ENCODE measurements around the gene IL20.
A peak's percentile ranks its signal among the peaks of the same experiment; 100 is the strongest.

The IL20 gene

DNA sequence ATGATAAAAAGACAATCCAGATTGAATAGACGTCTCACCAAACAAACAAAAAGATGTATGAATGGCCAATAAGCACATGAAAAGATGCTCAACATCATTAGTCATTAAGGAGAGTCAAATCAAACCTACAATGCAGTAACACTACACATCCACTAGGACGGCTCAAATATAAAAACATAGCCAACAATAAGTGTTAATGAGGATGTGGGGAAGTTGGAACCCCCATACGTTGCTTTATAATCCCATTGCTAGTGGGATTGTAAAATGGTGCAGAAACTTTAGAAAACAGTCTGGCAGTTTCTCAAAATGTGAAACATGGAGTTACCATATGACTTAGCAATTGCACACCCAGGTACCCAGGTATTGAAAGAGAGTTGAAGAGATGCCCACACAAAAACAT lies 17.1 kb downstream of the IL20 start:
- no peak for DNase-seq

DNA sequence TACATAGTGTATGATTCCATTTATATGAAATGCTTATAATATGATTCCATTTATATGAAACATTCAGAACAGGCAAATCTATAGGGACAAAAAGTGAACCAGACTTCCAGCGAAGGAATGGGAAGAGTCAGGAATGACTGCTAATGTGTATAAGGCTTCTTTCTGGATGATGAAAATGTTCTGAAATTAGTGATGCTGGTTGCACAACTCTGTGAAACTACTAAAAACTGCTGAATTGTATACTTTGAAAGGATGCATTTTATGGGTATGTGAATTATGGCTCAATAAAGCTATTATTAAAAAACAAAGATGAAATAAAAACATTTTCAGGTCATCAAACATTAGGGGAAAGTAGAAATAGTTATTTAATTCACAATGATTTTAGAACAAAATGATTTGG lies 17.7 kb downstream of the IL20 start:
- DNase-seq: no peak

DNA sequence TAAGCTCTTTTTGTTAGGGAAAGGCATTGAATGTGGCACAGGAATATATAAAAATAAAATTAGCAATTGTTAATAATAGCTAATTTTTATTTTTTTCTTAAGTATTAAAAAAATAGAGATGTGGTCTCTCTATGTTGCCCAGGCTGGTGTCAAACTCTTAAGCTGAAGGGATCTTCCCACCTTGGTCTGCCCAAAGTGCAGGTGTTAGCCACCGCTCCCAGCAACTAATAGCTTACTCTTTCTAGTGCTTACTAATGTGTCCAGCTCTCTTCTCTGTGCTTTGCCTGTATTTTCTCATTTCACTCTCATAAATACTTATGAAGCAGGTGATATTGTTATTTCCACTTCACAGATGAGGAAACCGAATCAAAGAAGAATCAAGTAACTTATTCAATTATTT lies 18.5 kb downstream of the IL20 start:
- DNase-seq: no peak

DNA sequence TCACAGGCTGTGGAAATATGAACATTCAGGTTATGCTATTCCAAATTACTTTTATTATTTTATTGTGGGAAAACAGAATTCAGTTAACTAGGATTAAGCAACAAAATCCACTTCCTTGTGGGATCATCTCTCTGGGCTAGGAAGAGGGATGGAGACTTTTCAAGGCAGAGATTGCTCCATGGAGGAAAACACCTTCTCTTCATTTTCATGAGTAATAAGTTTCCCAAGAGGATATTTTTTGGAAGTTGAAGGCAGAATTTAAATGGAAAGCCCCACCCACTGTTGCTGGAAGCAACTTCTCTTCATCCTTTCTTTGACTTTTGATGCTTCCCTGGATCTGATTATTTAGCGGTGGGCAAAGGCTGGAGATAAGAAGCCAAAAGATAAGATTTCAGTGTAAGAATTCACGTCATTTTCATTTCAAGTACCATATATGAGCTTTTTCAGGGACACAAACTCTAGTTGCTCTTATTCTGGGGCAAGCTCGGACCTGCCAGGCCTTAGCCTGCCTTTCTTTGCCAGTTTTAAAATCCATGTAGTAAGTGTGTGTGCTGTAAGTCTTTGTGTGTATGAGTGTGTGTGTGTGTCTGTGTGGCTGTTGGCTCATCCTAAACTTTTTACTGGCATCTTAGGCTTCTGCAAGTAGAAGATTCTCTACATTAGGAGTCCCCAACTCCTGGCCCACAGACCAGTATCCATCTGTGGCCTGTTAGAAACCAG lies 20.1 kb downstream of the IL20 start:
- DNase-seq: no peak

DNA sequence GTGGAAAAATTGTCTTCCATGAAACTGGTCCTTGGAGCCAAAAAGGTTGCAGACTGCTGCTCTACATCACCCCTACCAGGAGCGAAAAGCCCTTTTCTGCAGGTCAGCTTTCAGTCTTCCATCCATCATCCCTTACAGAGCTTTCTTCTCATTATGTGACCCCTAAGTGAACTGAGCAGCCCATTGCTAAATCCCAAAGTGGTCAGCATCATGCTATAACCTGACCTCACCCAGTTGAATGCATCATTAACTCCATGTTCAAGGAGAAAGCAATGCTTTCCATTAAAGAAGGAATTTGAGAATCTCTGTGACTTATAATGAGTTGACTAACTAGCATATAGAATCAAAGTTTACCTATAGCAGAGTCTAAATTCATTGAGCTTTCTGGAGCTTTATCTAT lies 21.4 kb downstream of the IL20 start:
- no peak for DNase-seq

DNA sequence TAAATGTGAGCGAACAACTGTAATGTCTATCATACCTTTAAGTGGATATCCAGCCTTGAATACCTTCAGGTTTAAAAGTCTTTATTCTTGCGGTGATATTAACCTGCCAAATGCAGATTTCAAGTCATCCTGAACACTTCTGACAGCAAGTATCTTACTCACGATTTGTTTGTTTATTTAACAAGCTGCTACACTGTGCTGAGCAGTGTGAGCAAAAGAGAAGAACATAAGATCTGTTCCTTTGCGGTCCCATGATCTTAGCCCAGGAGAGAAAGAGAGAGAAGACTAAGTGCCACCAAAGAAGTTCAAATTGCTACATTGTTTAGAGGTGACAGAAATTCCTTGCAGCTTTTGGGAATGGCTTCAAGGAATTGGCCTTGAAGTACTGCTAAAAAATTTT lies 22.3 kb downstream of the IL20 start:
- no peak for DNase-seq

DNA sequence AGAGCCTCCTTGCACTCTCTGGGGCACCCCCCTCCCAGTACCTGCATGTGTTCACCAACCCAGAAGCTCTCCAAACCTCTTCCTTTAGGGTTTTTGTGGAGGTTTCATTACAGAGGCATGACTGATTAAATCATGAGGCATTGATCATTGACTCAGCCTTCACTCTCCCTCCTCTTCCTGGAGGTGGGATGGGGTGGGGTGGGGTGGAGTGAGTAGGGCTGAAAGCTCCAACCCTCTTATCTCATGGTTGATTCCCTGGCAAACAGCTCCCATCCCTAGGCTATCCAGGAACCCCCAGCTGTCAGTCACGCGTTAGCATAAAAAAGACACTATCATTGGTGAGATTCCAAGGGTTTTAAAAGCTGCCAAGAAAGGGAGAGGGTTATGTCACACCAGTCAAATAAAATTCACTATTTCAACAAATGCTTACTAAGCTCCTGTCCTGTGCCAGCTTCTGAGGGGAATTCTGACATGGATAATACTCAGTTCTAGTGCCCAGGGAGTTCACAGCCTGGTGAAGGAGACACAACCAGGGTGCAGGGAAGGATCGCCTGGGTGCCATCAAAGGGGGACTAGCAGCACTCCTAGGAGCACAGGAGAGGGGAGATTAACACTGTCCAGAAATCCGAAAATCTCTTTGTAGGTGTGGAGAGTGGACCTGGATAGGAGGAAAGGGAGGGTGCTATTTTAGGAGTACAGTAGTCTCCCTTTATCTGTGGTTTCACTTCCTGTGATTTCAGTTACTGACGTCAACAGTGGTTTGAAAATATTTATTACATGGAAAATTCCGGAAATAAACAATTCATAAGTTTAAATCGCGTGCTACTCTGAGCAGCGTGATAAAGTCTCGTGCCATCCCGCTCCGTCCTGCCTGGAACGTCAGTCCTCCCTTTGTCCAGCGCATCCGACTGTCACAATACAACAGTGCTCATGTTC lies 25.0 kb downstream of the IL20 start:
- DNase-seq: no peak

DNA sequence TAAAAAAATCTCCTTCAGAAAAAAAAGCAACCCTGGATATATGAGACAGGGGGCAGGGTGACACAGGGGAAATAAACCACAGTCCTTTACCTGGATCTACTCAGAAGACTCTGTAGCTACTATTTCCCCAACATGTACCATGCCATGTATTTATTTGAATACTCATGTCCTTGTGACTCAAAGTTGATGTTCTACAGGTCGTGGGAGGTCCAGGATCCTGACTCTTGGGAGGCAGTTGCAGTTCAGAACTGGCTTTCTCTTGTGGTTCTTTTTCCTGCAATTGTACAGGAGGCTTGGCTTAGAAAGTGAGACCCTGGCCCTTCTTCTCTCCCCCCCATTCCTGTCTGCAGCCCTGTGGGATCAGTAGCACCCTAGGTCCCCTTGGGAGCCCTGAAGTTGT lies 26.0 kb downstream of the IL20 start:
- DNase-seq: no peak

DNA sequence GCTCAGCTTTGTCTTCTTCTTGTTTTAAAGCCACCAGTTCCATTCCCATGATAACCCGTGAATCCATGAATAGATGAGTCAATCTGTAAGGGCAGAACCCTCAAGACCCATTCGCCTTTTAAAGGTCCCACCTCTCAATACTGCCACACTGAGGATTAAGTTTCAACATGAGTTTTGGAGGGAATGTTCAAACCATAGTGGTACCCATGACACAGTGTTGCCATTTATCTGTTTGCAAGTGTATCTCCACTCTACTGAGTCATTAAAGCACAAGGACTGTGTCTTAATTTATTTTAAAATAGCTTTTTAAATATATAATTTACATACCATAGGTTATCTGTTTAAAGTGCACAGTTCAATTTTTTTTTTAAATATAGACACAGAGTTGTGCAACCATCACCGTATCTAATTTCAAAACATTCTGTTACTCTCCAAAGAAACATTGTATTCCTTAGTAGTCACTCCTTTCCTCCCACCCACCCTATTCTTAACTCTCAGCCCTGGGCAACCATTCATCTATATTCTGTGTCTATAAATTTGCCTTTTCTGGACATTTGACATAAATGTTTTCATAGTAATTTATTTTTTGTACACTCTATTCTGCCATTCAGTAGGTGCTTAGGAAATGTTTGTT lies 27.0 kb downstream of the IL20 start:
- DNase-seq: no peak

DNA sequence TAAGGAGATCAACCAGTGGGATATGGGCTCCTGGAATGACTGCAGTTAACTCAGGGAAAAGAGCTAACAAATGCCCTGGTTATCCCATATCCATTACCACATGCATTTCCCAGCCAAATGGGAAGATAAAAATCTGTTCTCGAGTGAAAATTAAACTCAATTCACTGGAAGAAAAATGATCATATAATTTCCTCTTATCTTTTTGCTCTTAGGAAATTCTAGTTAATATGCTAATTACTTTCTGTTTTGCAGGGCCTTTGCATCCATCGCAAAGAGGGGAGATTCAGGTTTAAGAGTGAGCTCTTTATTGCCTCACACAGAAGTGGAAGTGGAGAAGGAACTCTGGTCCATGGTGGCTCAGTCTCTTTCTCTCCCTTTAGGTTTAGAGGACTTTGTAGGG lies 28.0 kb downstream of the IL20 start:
- DNase-seq: no peak

DNA sequence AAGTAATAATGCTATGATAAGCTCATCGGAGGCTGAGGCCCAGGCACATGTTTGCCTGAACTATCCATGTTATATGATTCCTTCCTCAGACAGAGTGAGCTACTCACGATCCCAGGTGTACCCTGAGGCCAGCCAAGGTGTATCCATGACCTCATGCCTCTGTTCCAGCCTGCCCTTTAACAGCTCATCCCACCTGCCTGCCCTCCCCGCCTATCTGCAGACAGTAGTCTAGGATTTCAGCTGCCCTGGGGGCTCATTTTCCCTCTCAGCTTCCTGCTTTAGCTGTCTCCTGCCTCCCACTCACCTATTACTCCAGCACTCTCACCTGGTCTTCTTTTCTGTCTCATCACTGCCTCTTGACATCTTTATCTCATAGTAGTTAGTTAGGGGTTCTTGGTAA lies 29.9 kb downstream of the IL20 start:
- DNase-seq: no peak

DNA sequence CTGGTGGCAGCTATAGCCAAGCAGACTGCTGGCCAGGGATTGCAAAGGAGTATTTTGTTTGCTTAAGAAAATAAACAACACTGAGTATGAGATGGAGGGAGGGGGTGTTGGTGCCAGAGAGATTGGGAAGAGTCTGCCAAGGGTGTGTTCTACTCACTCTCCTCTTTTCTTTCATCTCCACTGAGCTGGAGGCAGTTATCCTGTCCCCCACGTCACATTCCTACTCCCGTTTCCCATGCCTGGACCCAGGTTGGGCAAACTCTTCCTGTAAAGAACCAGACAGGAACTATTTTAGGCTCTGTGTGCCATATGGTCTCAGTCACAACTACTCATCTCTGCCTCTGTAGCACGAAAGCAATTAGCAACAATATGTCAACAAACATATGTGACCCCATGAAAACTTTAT lies 30.4 kb downstream of the IL20 start:
- DNase-seq: peak in 1 of 2 experiments; percentile 42

DNA sequence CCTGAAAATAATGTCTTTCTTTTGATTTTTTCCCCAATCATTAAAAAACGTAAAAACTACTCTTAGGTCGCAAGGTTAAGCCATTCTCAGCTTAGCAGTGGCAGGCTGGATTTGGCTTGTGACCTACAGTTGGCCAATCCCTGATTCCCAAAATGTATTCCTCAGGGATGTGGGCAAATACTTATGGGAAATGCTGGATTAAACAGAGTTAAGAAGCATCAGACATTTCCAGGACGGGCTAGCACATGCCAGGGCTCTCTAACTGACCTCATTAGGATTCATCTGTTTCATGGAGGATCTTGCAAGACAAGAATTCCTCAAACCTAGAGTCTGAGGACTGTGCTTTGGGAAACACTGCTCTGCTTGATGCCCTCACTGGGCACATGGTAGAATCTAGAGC lies 30.8 kb downstream of the IL20 start:
- no peak for DNase-seq

DNA sequence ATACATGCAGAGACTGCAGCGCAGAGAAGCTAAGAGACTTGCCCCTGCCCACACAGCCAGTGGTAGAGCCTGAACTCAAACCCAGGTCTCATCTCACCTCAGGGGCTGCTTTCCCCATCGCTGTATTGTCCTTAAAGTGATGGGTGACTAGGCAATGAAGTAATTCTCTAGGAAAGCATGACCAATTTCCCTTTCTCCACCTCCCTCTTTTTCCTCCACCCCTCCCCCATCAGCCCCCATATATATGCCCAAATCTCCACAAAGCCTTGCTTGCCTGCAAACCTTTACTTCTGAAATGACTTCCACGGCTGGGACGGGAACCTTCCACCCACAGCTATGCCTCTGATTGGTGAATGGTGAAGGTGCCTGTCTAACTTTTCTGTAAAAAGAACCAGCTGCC lies 31.8 kb downstream of the IL20 start, which contains the start of gene IL24:
TSS of gene IL24 (plus strand) at position 269 of the 400 bp plus-strand sequence. CDS start 390 bp downstream, outside the sequence.
- DNase-seq: no peak

DNA sequence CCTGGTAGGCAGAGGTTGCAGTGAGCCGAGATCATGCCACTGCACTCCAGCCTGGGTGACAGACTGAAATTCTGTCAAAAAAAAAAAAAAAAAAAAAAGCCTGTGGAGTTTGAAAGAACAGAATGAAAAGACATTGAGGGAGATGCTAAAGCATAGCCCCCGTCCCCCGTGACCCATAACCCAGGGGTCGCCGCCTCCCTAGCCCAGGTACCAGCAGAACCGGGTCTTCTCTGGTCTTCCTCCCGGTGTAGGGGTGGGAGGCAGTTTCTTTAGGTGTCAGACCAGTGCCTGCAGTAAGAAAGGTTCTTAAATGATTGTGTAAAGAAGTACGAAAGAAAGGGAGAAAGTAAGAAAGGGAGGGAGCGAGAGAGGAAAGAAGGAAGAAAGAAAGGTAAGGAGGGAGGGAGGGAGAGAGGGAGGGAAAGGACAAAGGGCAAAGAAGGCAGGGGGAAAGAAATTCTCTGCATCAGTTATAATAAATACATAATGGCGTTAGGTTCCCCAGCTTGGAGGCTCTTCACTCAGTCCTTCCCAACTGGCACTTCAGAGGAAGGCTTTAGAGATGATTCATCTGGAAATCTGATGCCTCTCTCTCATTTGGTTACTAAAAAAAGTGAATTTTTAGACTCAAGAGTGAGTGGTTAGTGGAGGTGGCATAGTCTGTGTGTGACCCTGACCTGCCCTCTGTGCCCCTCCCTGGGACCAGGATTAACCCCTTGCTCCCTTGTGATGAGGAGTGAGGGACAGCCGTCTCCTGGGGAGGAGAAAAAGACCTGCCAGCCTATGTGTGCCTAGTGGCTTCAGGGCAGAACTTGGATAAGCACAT lies 32.9 kb downstream of the IL20 start:
- DNase-seq: no peak

DNA sequence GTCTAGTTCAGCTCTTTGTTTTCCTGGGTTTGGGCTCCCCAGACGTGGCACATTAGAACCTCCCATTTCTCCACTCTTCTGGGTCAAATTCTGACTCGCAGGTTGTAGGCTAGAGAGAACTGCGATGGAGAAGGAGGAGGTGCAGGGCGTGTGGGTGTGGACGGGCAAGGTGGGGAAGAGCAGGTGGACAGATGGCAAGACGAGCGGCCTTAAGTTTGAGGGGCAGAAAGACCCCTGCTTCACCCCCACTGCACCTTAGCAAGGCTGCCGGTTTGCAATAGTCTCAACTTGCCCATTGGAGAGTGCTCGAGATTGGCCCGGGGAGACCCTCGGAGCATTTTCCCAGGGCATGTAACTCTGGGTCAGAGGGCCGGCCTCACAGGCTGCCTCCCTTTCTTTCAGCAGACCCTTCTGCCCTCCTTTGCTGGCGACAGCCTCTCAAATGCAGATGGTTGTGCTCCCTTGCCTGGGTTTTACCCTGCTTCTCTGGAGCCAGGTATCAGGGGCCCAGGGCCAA lies 33.5 kb downstream of the IL20 start:
- DNase-seq: no peak

DNA sequence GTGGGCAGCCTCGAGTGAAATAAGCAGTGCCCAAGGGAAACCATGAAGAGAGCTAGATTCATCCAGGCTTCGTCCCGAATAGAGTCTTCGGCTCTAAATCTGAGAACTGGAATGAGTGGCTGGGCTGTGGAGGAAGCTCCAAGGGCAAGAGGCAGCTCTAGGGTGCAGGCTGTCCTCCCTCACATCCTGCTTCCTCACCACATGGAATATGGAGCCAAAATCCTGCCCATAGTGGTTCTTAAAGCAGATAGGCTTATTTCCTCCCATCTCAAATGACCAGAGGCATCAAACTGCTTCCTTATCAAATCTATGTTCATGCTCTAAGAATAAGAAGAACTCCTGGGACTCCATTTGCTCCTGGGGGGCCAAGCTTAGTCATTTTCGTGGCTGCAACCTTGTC lies 34.3 kb downstream of the IL20 start:
- no peak for DNase-seq

DNA sequence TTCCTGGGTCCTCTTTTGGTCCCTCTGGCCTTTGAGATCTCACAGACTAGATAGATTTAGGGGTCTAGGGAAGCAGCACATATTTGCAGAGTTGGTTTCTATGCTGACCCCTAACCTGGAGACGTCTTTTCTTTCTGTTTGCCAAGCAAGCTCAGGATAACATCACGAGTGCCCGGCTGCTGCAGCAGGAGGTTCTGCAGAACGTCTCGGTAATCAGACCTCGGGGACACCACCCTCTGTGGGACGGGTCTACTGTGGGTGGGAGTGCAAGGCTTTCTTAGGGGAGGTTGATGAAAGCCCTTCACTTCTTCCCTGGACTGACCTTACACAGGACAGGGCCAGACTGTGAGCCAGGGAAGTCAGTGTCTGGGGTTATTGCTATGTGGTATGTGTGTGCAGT lies 34.7 kb downstream of the IL20 start:
- DNase-seq: no peak

DNA sequence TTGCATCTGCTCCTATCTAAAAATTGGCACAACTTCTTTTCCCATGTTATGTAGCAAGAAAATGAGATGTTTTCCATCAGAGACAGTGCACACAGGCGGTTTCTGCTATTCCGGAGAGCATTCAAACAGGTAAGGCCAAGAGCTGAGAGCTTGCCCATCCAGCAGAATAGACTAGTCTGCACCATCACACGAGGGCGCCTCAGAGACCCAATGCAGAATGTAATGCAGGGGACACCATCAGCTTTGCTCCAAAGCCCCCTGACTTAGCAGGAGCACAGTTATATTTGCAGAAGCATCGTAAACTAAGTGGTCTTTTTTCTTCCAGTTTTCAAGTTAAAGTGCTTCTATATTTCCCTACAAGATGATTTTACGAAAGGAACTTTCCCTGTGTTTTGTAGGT lies 36.5 kb downstream of the IL20 start:
- DNase-seq: no peak

DNA sequence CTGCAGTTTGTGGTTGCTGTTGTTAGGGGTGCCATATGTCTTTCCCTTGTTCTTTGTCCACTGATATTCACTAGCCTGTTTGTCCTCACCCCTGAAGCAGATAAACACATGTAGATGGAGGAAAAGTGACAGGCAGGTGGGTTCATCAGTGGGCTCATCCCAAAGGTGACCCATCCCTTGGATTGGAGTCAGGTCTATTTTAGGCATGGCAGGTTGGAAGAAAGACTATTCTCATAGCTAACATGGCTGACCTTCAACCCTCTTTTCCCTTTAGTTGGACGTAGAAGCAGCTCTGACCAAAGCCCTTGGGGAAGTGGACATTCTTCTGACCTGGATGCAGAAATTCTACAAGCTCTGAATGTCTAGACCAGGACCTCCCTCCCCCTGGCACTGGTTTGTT lies 37.3 kb downstream of the IL20 start:
- DNase-seq: no peak

DNA sequence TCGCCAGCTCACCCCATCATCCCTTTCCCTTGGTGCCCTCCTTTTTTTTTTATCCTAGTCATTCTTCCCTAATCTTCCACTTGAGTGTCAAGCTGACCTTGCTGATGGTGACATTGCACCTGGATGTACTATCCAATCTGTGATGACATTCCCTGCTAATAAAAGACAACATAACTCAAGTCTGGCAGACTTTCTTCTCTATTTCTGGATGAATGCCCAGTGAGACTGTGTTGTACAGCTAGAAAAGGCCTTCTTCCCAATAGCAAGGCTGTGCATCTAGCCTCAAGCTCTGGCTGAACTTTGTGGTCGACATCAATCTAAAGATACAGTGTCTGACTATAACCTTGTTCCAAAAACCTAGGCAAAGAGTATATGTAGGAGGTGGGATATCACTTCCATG lies 38.3 kb downstream of the IL20 start:
- no peak for DNase-seq

DNA sequence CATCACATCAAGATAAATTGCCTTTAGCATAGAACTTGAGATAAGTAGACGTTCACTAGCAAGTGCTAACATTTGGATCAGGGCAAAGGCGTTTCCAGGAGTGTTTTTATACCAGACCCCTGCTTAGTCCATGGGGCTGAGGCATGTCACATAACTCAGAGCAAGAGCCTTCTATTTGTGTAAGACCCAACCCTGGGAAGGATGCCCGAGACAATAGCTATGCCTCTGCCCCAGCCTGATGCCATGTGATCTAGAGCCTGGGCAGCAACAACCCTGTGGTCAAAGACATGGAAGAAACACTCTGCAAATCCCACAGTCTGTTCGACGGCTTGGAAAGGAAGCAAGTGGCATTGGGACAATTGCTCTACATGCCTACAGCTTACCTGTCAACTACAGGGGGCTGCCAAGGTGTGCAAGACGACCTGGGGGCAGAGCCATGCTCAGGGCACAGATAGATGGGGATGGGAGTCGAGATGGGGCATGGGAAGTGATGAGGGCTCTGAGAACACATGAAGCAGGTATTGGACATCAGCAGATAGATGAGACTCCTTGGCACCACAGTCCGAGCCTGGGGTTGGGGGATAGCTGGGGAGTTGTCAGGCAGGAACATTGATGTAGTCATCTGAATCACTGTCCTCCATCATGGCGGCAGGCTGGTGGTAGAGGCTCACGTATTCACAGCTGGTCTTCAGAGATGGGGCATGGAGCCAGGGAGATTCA lies 39.2 kb downstream of the IL20 start:
- no peak for DNase-seq

Data from cerebellar nuclear complex (tissue), 1 donor.